ENCODE data around the gene ROS1.

The ROS1 gene

GRCh38 chr6:117440706-117441525 lies 15.2 kb upstream of the ROS1 start:
- no peak for DNase-seq

- no peak for DNase-seq
These were observed 6.5 kb upstream of the ROS1 start for GRCh38 chr6:117432273-117432672.

DNA sequence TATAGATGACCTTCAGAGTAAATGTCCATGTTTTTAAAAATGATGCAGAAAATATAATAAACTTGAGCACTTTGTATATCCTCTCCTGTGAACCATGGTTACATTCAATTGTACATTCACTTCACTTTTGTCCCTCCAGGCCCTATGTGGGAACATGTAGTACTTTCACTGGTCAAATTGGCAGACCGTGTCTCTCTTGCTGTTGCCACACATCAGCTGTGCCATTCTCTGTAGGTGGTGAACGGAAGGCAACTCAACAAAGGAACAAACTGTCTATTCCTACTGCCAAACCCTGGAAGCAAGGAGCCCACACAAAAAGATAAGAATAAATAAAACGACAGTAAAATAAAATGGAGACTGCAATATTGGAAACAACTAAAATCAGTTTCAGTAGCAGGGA lies 2.0 kb downstream of the ROS1 start:
- no peak for DNase-seq

- DNase-seq = no peak
These were observed 7.4 kb downstream of the ROS1 start for GRCh38 chr6:117418320-117418719.

- no peak for DNase-seq
These were observed 7.9 kb downstream of the ROS1 start for GRCh38 chr6:117417851-117418250.

- no peak for DNase-seq
These were observed 11.0 kb downstream of the ROS1 start for GRCh38 chr6:117414770-117415169.

GRCh38 chr6:117411474-117411873 lies 14.3 kb downstream of the ROS1 start:
- DNase-seq = no peak

GRCh38 chr6:117409863-117410262 lies 15.9 kb downstream of the ROS1 start:
- no peak for DNase-seq

GRCh38 chr6:117409420-117409819 lies 16.3 kb downstream of the ROS1 start:
- peak; percentile 14 for DNase-seq

GRCh38 chr6:117404548-117404947 lies 21.2 kb downstream of the ROS1 start:
- no peak for DNase-seq

DNA sequence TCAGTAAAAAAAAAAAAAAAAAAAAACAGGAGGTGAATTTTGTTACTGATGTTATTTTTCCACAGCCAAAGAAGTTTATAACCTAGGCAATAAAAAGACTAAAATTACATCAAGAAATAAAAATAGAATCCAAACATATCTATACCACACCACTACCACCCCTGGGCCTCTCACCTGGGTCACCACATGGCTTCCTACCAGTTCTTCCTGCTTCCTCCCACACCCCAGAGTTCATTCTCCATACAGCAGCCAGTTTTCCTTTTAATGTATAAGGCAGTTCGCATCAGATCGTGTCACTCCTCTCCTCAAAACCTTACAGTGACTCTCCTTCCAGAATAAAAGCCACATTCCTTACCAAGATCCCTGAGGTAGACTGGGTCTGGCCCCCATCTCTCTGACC lies 23.9 kb downstream of the ROS1 start:
- no peak for DNase-seq

DNA sequence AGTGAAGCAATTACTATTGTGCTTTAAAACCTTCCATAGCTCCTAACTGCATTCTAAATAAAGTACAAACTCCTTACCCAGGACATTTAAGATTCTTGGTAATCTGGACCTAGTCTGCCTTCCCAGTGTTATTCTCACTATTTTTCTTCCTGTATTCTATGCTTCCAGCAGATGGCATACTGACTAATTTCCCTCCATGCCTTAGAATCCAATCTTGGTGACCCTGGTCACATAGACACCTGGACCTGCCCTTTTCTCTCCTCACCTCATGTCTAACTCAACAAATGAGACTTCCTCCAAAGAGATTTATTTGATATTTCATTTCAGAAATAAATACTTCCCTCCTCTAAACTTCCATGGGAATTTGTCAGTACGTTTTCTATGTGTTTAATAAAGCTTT lies 25.8 kb downstream of the ROS1 start:
- peak; percentile 39 for DNase-seq

DNA sequence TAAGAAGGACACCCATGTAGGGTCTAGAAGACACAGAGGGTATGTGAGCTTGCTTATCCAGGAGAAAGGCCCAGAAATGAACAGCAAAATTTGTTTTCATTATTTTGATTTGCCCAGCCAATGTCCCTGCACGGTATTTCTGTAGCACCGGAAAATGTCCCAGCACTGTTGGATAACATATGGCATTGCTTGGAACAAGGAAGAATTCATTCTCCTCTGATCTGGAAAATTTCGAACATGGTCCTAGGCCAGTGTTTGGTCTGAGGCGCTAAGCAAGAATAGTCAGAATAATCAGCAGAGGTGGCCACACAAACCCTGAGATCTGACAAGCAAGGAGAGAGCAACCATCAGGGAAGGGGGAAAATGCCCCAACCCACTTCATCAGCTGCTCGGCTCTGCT lies 26.6 kb downstream of the ROS1 start:
- no peak for DNase-seq

DNA sequence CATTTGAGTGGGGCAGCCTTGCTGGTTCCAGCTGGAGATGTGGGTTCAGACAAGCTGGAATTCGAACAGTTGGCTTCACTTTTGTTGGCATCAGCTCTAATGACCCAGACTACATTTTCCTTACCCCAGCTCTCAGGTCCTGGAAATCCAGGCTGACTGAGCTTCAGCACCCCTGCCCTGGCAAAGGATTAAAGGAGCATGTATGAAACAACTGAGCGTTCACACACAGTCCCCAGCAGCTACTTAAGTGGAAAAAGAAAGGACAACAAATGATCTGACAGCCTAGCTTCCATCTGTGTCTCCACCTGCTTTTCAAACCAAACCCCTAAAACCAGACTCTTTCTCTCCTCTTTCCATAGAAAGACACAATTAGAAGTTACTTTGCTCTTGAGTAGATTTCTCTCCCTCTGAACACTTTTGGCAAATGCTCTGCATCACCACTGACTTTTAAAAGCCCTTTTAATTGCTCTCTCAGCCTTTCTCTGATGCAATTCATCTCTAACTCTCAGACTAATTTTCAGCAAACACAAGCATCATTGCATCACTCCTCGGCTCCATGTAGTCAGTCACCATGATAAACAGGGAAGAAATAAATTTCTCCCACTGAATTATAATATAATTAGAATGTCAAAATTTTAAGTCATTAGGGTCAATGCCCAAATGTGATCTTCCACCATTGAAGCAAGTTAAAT lies 28.1 kb downstream of the ROS1 start:
- DNase-seq = peak; percentile 51

GRCh38 chr6:117396228-117396627 lies 29.5 kb downstream of the ROS1 start:
- no peak for DNase-seq

GRCh38 chr6:117395164-117395563 lies 30.6 kb downstream of the ROS1 start:
- no peak for DNase-seq

DNA sequence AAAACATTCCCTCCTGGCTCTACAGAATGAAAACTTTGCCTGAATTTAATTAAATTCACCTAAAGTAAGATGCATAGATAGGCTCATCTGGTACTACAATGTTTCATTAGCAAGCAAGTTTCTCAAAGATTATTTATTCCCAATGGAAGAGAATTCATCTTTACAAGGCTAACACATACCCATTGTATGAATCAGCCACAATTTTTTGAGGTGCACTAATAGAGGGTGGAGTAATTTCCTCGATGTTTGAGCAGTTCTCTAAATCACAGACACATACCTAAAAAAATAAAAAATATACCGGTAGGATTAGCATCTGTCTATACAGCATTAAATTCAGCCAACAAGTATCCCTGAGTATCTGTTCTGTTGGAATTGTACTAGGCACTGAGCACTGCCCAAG lies 32.7 kb downstream of the ROS1 start:
- no peak for DNase-seq

- DNase-seq = no peak
These were observed 33.7 kb downstream of the ROS1 start for GRCh38 chr6:117391874-117392583.

GRCh38 chr6:117389227-117390057 lies 36.3 kb downstream of the ROS1 start:
- no peak for DNase-seq

DNA sequence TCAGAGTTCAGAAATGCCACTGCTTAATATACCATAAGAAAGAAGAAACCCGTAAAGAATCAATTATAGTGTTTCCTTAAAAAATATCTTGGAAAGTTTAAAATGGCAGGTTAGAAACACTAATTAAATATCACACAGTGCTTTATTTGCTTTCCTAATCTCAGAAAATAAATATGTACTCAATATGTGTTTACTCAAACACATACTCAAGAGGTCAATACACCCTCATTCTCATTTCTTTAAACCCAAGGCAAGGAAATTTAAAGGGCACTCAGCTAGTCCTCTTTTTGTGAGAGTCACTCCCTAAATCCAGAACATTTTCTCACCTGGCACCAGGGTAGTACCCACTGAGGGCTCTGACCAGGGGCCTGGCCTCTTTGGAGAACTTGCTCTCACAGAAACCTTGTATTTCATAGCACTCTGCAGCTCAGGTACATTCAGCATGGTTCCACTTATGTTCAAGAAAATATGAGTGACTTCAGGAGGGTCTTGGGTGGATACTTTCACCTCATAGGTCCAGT lies 38.2 kb downstream of the ROS1 start:
- no peak for DNase-seq

DNA sequence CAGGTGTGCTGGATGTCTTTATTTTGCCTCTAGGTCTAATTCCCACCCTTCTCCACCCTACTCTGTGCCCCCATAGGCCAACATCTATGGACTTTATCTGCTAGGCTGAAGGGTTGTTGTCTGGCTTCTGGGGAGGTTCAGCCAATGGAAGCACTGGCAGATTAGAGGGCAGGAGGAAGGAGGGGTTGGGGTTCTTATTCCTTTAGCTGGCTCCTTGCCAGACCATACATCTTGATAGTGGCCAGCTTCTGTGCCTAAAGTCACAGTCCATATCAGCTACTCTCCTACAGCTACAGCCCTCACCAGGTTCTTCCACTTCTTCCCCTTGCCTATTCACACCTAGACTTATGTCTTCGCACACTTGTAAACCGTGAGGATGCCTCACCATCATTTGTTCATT lies 41.1 kb downstream of the ROS1 start:
- peak; percentile 85 for DNase-seq

DNA sequence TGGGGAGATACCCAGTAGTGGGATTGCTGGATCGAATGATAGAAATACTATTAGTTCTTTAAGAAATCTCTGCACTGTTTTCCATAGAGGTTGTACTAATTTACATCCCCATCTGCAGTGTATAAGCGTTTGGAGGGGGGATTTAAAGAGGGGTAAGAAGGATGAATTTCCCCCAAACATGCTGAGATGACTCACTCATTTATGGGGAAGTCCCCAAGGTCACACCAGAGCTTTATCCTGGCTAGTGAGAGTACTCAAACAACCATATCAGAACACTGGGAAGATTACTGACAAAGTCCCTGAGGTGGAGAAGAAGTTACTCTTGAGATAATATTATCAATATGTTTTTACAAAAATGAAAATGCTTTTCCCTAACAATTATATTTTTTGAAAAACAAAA lies 44.0 kb downstream of the ROS1 start:
- peak; percentile 15 for DNase-seq

- DNase-seq = no peak
These were observed 45.4 kb downstream of the ROS1 start for GRCh38 chr6:117380298-117380697.

All from OCI-M1 (cell line).